Activated CD4-positive, alpha-beta T cell treated with anti-CD3 and anti-CD28 coated beads, Interleukin-2, amount 50 U/mL, for 4 hours (primary cell): ENCODE data around the gene AMIGO2.

ENCODE experiments used
- DNase-seq, 2 experiments: peaks; one replicate each; pipeline ENCODE4 v3.0.0-alpha.2; 2020

Gene AMIGO2

GRCh38 chr12:47097276-47097896, 17.6 kb upstream of the AMIGO2 start:
- DNase-seq = no peak

GRCh38 chr12:47095446-47096236, 15.9 kb upstream of the AMIGO2 start:
- DNase-seq = no peak

DNA sequence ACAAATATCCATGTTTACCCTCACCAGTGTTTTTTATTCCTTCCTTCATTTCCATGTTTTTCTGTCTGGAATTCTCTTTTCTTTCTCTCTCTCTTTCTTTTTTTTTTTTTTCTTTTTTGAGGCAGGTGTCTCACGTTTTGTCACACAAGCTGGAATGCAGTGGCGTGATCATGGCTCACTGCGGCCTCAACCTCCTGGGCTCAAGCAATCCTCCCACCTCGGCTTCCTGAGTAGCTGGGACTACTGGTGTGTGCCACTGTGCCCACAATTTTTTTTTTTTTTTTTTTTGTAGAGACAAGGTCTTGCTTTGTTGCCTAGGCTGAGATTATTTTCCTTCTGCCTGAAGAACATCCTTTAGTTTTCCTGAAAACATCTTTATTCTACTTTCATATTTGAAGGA, 15.0 kb upstream of the AMIGO2 start:
- DNase-seq = no peak

GRCh38 chr12:47091009-47091408, 11.2 kb upstream of the AMIGO2 start:
- no peak for DNase-seq

DNA sequence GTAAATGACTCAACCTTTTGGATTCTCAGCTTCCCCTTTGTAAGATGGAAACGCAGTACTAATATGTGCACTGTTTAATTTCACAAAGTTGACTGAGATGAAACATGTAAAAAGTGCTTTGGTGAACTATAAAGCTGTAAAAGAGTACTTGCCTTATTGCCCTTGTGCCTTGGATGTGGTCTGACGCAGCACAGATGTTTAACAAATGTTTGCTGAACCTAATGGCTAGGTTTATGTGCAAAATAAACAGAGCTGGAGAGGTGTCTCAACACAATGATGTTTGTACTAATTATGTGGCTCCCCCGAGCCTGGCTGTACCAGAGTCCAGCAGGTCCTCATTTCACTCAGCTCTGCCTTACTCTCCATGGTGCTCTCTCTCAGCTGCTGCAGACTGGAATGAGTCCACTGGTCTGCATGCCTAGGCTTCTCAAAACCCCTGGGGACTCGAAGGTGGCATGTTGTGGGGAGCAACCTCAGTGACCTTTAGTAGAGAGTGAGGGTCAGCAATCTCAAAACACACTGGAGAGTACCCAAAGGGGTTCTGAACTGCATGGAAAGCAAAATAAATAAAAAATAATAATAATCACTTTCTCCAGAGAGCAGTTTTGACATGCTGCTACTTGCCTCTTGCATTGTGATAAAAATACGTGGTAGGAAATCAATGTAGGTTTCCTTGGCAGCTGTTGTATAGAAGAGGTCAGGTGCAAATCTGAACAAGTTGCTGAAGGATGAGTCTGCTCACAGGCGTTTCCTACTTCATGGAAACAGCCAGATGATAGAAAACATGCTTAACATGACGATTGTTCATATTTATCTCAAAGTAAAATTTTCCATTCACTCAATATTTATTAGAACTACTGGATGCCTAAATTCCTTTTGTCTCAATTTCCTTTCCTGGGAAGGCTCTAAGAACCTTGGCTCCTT, 8.5 kb upstream of the AMIGO2 start:
- DNase-seq = no peak

DNA sequence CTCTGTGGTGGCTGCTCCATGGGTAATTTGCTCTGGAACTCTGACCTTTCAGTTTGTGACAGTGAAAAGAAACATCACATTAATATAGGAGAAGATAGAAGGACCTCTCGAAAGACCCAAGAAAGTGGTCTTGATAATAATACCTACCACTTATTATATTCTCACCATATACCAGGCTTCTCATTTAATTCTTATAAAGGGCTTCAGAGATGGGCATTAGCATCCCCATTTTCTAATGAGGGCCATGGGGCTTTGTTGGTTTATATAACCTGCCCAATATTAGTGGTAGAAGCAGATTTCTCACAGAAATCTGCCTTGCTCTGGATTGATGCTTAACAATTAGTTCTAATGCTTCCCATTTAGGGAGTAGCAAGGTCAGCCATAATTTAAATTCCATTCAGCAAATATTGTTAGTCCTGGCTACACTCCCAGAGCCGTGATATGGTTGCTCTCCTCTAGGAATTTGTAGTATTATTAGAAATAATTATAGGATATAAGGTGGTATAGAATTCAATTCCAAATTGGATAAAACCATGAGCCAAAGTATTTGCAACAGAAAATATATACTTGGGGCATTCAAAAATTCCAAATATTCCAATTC, 7.4 kb upstream of the AMIGO2 start:
- no peak for DNase-seq

- DNase-seq = peak; percentile 19 to 34
These were observed 6.1 kb upstream of the AMIGO2 start for GRCh38 chr12:47085815-47086252.

- DNase-seq = no peak
These were observed 4.4 kb upstream of the AMIGO2 start for GRCh38 chr12:47084172-47084571.

- no peak for DNase-seq
These were observed 3.2 kb upstream of the AMIGO2 start for GRCh38 chr12:47082796-47083621.

DNA sequence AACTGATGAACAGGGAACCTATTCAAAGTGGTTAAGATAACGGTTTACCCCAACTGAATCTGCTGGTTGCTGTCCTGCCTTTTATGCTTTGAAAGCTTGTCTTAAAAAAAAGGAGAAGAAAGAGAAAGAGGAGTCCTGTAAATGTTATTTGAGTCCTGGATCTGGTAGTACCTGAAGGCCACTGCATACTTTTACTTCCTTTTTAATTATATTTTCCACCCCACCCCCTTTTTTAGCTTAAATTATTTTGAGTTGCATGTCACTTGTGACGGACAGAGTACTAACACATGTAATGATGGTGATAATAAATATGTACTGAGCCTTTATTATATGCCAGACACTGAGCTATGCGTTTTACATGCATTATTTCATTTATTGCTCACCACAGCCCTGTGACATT, 2.5 kb upstream of the AMIGO2 start:
- DNase-seq = no peak

- DNase-seq = peak; percentile 35
These were observed 1.2 kb upstream of the AMIGO2 start for GRCh38 chr12:47080725-47081502.

DNA sequence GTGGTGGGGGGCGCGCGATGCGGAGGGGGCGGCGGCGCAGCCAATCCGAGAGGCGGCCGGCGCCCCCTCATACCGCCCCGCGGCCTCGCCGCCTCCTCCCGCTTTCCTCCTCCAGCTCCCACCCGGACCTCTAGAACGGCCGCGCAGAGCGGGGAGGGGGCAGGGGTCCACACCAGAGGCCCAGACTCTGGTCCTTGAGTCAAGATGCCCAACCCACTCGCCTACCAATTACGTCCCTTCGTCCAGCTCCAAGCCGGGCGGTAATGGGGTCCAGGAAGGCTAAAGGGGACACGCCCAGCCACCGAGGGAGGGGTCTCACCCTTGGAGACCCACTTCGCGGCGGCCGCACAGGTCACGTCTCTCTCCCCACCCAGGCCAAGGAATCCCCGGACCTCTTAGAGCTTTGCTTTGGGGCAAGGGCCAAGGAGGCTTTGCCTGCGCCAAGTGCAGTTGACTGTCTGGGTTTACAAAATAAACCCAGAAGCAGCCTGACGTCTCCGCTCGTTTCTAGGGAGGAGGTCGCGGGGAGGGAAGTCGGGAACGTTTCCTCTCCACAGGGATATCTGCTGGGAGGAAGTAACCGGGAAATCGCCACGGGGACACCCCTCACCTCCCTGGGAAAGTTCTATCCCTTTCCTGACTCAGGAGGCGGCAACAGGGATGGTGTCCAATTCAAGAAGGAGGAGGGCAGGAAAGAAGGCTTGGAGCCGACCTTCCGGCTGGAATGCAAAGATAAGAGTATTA, 394 bp upstream of the AMIGO2 start:
- DNase-seq = peak; percentile 22 to 27

- DNase-seq = peak; percentile 18 to 26
These were observed 859 bp downstream of the AMIGO2 start for GRCh38 chr12:47078733-47079467.

DNA sequence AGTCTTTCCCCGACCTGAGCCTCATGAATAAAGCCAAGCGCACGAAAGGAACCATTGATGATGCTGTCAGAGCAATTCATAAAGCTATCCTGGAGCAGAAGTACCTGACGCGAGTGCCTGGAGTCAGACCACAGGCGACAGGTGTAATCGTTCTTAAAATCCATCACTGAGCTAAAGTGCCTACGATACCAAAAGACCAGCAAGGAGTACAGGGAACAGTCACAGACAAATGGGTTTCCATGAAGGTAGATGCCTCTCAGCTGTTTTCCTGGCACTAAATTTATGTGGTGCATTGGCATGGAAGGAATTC, 1.7 kb downstream of the AMIGO2 start:
- DNase-seq = no peak

GRCh38 chr12:47077206-47078085, 2.3 kb downstream of the AMIGO2 start:
- DNase-seq = no peak

DNA sequence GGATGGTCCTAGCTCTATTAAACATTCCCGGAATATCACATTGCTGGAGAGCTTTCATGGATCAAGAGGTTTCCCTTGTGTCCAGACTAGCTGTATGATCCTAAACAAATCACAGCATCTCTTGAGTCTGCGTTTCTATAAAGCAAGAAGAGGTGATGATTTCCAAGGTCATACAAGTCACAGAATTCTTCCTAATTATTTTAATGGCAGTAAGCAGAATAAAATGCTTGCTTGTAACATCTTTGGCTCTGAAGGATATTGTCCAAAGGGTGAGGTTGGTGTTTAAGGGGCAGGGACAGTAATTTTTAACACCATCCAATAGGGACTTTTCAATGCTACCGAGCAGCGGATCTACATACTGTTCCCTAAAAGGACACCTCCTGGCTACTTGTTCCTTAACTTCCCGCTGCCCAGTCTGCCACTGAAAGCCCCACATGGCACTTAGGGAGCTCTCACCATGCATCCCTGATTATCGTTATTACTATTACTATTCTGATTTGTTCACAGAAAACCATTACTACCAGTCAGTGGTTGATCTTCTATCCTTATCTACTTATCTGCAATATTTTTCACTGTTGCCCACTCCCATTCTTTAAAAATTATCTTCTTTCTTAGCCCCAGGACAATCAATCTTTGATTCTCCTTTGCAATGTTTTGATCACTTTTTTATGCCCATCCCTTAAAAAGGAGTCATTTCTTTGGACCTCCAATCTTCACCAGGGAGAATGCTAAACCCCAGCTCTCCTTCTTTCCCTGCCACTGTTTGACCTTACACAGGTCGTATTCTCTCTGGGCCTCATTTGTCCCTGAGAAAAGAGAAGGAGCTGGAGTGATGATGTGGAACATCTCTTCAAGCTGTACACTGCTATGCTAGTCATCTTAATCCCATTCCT, 4.3 kb downstream of the AMIGO2 start:
- DNase-seq = no peak

DNA sequence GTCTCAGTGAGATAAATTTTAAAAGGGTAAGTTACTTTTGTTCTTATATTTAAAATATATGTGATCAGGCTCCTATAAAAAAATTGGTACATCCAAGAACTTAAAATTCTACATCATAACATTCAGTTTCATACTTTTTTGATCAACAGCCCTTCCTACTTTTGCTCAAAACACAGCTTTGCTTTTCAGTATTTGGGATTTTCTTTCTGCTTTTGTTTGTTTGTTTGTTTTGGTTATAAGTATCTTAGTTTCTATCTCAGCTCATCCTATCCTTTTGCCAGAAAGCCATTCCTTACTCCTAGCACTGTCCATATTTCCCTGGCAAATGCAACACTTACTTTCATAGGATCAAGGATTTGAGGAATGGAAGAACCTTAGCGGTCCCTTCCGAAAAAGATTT, 5.0 kb downstream of the AMIGO2 start:
- DNase-seq = no peak

DNA sequence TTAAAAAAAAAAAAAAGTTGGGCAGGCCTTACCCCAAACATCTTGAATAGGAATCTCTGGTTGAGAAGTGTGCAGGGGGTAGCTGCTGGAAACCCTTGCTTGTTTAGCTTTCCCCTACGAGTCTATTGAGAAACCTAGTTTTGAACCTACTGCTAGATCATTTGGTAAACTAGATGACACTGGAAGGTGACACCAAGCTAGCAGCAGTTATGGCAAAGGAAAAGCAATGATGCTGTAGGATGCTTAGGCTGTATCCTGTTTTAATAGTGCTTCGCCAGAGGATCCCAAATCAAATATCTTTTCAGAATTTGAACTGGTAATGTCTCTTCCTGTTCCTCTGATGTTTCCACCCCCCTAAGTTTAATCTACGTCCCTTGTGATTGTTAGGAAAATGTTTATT, 5.8 kb downstream of the AMIGO2 start:
- DNase-seq = no peak
